Esophagus muscularis mucosa (tissue), 3 donors: ENCODE results near the gene C6orf89.

Source experiments
- CTCF ChIP-seq, 3 experiments: fragments of 200-600 bp in 2 of 3; fragments of 450-650 bp in 1 of 3; sonication (generic) in 2 of 3; IDR thresholded peaks; one replicate each; pipeline ENCODE4 v1.5.1; 2017 to 2019; ENCODE audit warnings: antibody characterized with exemption in 3 of 3, mild to moderate bottlenecking in 2 of 3, moderate library complexity in 1 of 3
- POLR2A ChIP-seq: fragments of 450-650 bp; IDR thresholded peaks from one replicate; pipeline ENCODE4 v1.6.1; 2017; ENCODE audit warnings: antibody characterized with exemption, moderate library complexity, mild to moderate bottlenecking, low read depth

- TF ChIP-seq POLR2A (no peak), CTCF (IDR thresholded peaks at IDR 0.05) (no peak)
Observed at GRCh38 chr6:36959555-36960250, 74.0 kb downstream of the C6orf89 start.
